ENCODE measurements around the gene FKBP1A. TPM values are rescaled to one million over a fixed set of nuclear protein-coding genes. Genes with fewer than 3 reads are reported as not detected.

FKBP1A gene
- total RNA-seq, 1 donor from 2014 or later, result 212 TPM

- Histone ChIP-seq H3K27ac (peak overlapping the region; percentile 100), H3K27me3 (no peaks in the 10 kb centered on the region), H3K4me1 (peaks cover 50% of the 10 kb centered on the region), H3K4me3 (no peak overlapping the region), H3K36me3 (no peaks in the 10 kb centered on the region), H3K9me3 (no peaks in the 10 kb centered on the region)
- intact Hi-C loops (cut with DNase I), result no loop called here
- no peak for TF ChIP-seq POLR2AphosphoS5 (IDR thresholded peaks at IDR 0.05; ENCODE audit: insufficient read depth in 1 of 2, low read depth in 1 of 2)
- TF ChIP-seq CTCF (IDR thresholded peaks at IDR 0.05), result no peak
- TF ChIP-seq POLR2A (IDR thresholded peaks at IDR 0.05), result no peak
- DNase-seq (ENCODE audit: extremely low spot score in 2 of 2), result peak; percentile 55 to 86
Observed at GRCh38 chr20:1331101-1331500, 61.8 kb downstream of the FKBP1A start.

GRCh38 chr20:1330075-1330830 lies 62.6 kb downstream of the FKBP1A start:
- intact Hi-C loops (cut with DNase I), result no loop called here
- Histone ChIP-seq H3K27me3 (no peaks in the 10 kb centered on the region), H3K4me3 (no peak overlapping the region), H3K27ac (peak overlapping the region; percentile 100), H3K4me1 (peaks cover 54% of the 10 kb centered on the region), H3K36me3 (no peaks in the 10 kb centered on the region), H3K9me3 (no peaks in the 10 kb centered on the region)
- peak; percentile 95 to 96 for DNase-seq (ENCODE audit: extremely low spot score in 2 of 2)
- TF ChIP-seq POLR2AphosphoS5 (IDR thresholded peaks at IDR 0.05; ENCODE audit: insufficient read depth in 1 of 2, low read depth in 1 of 2) (peak; percentile 36 to 45), POLR2A (IDR thresholded peaks at IDR 0.05) (no peak)

- H3K9me3 ChIP-seq, result no peaks in the 10 kb centered on the region
- peak within 1 kb of the TSS in 1 of 2 donors; percentile 26 for H3K4me3 ChIP-seq
- intact Hi-C loops (cut with DNase I), result no loop called here
- H3K27ac ChIP-seq, result peak within 1 kb of the TSS; percentile 100
- DNase-seq (ENCODE audit: extremely low spot score in 2 of 2), result peak; percentile 91 to 96
- H3K27me3 ChIP-seq, result no peaks in the 10 kb centered on the region
- TF ChIP-seq POLR2AphosphoS5 (IDR thresholded peaks at IDR 0.05; ENCODE audit: insufficient read depth in 1 of 2, low read depth in 1 of 2) (peak; percentile 69 to 78), CTCF (IDR thresholded peaks at IDR 0.05) (no peak), POLR2A (IDR thresholded peaks at IDR 0.05) (peak in 1 of 2 donors; percentile 34)
- no peaks in the 10 kb centered on the region for H3K36me3 ChIP-seq
- peaks cover 61% of the 10 kb centered on the region for H3K4me1 ChIP-seq
Observed at GRCh38 chr20:1328680-1329330, 64.0 kb downstream of the FKBP1A start, which contains the start of gene SDCBP2. TSS of gene SDCBP2 (minus strand) at chr20:1329139. CDS start at chr20:1320416, 8,723 bp downstream.

GRCh38 chr20:1327827-1328679 lies 64.8 kb downstream of the FKBP1A start:
- intact Hi-C loops (cut with DNase I), result no loop called here
- H3K4me1 ChIP-seq, result peaks cover 61% of the 10 kb centered on the region
- no peaks in the 10 kb centered on the region for H3K9me3 ChIP-seq
- peak; percentile 86 to 92 for DNase-seq (ENCODE audit: extremely low spot score in 2 of 2)
- H3K36me3 ChIP-seq, result no peaks in the 10 kb centered on the region
- peak overlapping the region; percentile 26 to 85 for H3K4me3 ChIP-seq
- H3K27ac ChIP-seq, result peak overlapping the region; percentile 100
- H3K27me3 ChIP-seq, result no peaks in the 10 kb centered on the region
- TF ChIP-seq POLR2AphosphoS5 (IDR thresholded peaks at IDR 0.05; ENCODE audit: insufficient read depth in 1 of 2, low read depth in 1 of 2) (no peak), CTCF (IDR thresholded peaks at IDR 0.05) (no peak), POLR2A (IDR thresholded peaks at IDR 0.05) (no peak)

- TF ChIP-seq POLR2AphosphoS5 (IDR thresholded peaks at IDR 0.05; ENCODE audit: insufficient read depth in 1 of 2, low read depth in 1 of 2), result peak in 1 of 2 donors; percentile 60
- no peak for TF ChIP-seq CTCF (IDR thresholded peaks at IDR 0.05)
- Histone ChIP-seq H3K4me1 (peaks cover 61% of the 10 kb centered on the region), H3K4me3 (peak overlapping the region; percentile 26 to 85), H3K27me3 (no peaks in the 10 kb centered on the region), H3K9me3 (no peaks in the 10 kb centered on the region), H3K36me3 (no peaks in the 10 kb centered on the region), H3K27ac (peak overlapping the region; percentile 100)
- intact Hi-C loops (cut with DNase I), result no loop called here
- peak; percentile 90 to 94 for DNase-seq (ENCODE audit: extremely low spot score in 2 of 2)
Observed at GRCh38 chr20:1327241-1327653, 65.6 kb downstream of the FKBP1A start.
